Measurements from ENCODE around the gene PIKFYVE.
"Not testable (repeated sequence)": the region's sequence is repeated elsewhere in the genome, so short reads cannot be mapped to it uniquely, and the experiment has no call there.

- not testable (repeated sequence) for TF ChIP-seq CTCF (IDR thresholded peaks at IDR 0.05; ENCODE audit: low read depth, low read length); EZH2phosphoT487 (IDR thresholded peaks at IDR 0.05; ENCODE audit: low read depth)
Measured at GRCh38 chr2:208256849-208257813, 8.9 kb upstream of the PIKFYVE start.

Measured in OCI-LY3 (cell line).